Tibial artery (tissue), 4 donors: ENCODE measurements around the gene DOK6.

Experiments used
- DNase-seq, 2 donors: peaks; one replicate each; pipeline ENCODE4 v3.0.0-alpha.2; 2019
- H3K27ac ChIP-seq, 2 donors: fragments of 200-600 bp; sonication (generic) in 1 of 2; 1 replicate in 1 of 2; 2 replicates in 1 of 2; pipeline ENCODE4 v1.5.1; 2018 to 2019; ENCODE audit warnings: mild to moderate bottlenecking in 1 of 2
- H3K27me3 ChIP-seq, 2 donors: fragments of 200-600 bp; sonication (generic) in 1 of 2; one replicate each; pipeline versions ENCODE4 v1.5.1 to v1.6.0; 2016 to 2019
- H3K36me3 ChIP-seq, 3 donors: fragments of 200-600 bp; sonication (generic) in 2 of 3; one replicate each; pipeline ENCODE4 v1.5.1; 2016 to 2019; ENCODE audit warnings: mild to moderate bottlenecking in 2 of 3
- H3K4me1 ChIP-seq, 4 donors: fragments of 200-600 bp; sonication (generic) in 2 of 4; 1 replicate in 3 of 4; 2 replicates in 1 of 4; pipeline ENCODE4 v1.5.1; 2016 to 2019
- H3K4me3 ChIP-seq, 2 donors: fragments of 200-600 bp; sonication (generic) in 1 of 2; 1 replicate in 1 of 2; 2 replicates in 1 of 2; pipeline ENCODE4 v1.5.1; 2018 to 2019; ENCODE audit warnings: mild to moderate bottlenecking in 2 of 2
- H3K9me3 ChIP-seq, 3 donors: fragments of 200-600 bp; sonication (generic) in 1 of 3; one replicate each; pipeline ENCODE4 v1.5.1; 2016 to 2019
- intact Hi-C: fragments of 100-400 bp; cut with DNase I; formaldehyde crosslinking; loops from one replicate; pipeline ENCODE4 v1.15.0; 2023; ENCODE audit warnings: low total_unique reads
- TF ChIP-seq, protein P1 (sequence below), 2 experiments: fragments of 200-600 bp in 1 of 2; fragments of 450-650 bp in 1 of 2; IDR thresholded peaks; one replicate each; pipeline ENCODE4 v1.5.1; 2017 to 2019; ENCODE audit warnings: antibody characterized with exemption in 2 of 2, mild to moderate bottlenecking in 1 of 2, moderate library complexity in 1 of 2

Gene DOK6

DNA sequence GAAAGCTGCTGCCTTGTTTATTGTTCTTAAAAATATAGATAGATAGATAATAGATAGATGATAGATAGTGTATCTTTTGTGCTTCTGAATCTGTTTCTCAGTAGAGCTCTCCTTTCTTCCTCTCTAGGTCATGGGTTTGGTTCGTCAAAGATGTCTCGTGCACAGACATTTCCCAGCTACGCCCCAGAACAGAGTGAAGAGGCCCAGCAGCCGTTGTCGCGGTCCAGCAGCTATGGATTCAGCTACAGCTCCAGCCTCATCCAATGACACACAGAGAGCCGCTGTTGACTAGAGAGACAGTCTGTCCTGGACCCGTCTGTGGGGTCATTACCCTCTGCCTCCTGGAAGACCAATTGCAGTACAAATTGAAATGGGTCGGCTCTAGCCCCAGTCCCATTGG lies 440.4 kb downstream of the DOK6 start:
- no peaks in the 10 kb centered on the region for H3K27me3 ChIP-seq
- no peaks in the 10 kb centered on the region for H3K36me3 ChIP-seq
- no peak for DNase-seq
- no peaks in the 10 kb centered on the region for H3K9me3 ChIP-seq
- H3K27ac ChIP-seq: no peak overlapping the region
- TF ChIP-seq, protein P1, sequence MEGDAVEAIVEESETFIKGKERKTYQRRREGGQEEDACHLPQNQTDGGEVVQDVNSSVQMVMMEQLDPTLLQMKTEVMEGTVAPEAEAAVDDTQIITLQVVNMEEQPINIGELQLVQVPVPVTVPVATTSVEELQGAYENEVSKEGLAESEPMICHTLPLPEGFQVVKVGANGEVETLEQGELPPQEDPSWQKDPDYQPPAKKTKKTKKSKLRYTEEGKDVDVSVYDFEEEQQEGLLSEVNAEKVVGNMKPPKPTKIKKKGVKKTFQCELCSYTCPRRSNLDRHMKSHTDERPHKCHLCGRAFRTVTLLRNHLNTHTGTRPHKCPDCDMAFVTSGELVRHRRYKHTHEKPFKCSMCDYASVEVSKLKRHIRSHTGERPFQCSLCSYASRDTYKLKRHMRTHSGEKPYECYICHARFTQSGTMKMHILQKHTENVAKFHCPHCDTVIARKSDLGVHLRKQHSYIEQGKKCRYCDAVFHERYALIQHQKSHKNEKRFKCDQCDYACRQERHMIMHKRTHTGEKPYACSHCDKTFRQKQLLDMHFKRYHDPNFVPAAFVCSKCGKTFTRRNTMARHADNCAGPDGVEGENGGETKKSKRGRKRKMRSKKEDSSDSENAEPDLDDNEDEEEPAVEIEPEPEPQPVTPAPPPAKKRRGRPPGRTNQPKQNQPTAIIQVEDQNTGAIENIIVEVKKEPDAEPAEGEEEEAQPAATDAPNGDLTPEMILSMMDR (IDR thresholded peaks at IDR 0.05): no peak
- intact Hi-C loops: no loop called here
- H3K4me1 ChIP-seq: peaks cover 0 to 3% (median 0%) of the 10 kb centered on the region in 4 donors
- no peak overlapping the region for H3K4me3 ChIP-seq

DNA sequence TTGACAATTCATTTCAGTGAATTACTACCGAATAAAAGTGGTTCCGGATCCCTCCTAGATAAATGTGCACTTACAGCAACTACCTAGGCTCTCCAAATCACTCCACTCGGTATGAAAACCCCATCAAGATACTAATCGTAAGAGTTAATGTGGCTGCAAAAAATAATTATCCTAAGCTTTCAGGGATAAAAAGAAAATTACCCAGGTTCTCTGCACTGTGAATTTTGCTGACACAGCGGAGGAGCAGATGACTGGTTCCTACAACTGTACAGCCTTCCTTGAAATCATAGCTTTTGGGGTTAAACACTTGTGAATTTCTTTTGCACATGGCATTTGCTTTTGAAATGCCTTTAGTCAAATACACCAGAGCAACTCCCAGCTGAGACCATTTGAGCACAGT lies 442.3 kb downstream of the DOK6 start:
- Histone ChIP-seq H3K4me1 (peaks cover 0 to 6% (median 0%) of the 10 kb centered on the region in 4 donors), H3K9me3 (no peaks in the 10 kb centered on the region), H3K4me3 (no peak overlapping the region), H3K36me3 (no peaks in the 10 kb centered on the region), H3K27ac (no peak overlapping the region), H3K27me3 (no peaks in the 10 kb centered on the region)
- TF ChIP-seq, protein P1 (IDR thresholded peaks at IDR 0.05): no peak
- intact Hi-C loops: no loop called here
- DNase-seq: no peak

- Histone ChIP-seq H3K36me3 (no peaks in the 10 kb centered on the region), H3K27ac (no peak overlapping the region), H3K4me1 (peaks cover 0 to 6% (median 0%) of the 10 kb centered on the region in 4 donors), H3K4me3 (no peak overlapping the region), H3K27me3 (no peaks in the 10 kb centered on the region), H3K9me3 (no peaks in the 10 kb centered on the region)
- TF ChIP-seq, protein P1 (IDR thresholded peaks at IDR 0.05): no peak
- intact Hi-C loops: no loop called here
- DNase-seq: no peak
Observed at GRCh38 chr18:69844656-69845055, 444.0 kb downstream of the DOK6 start.

- no peak for DNase-seq
- TF ChIP-seq, protein P1 (IDR thresholded peaks at IDR 0.05): no peak
- Histone ChIP-seq H3K4me3 (no peak overlapping the region), H3K27me3 (no peaks in the 10 kb centered on the region), H3K9me3 (no peaks in the 10 kb centered on the region), H3K4me1 (peaks cover 0 to 6% (median 0%) of the 10 kb centered on the region in 4 donors), H3K36me3 (no peaks in the 10 kb centered on the region), H3K27ac (no peak overlapping the region)
- intact Hi-C loops: no loop called here
Observed at GRCh38 chr18:69845593-69846506, 445.2 kb downstream of the DOK6 start.

- intact Hi-C loops: no loop called here
Observed at GRCh38 chr18:69853051-69853450, 452.4 kb downstream of the DOK6 start.

More at GRCh38 chr18:69853051-69853450, 452.4 kb downstream of the DOK6 start:
- Histone ChIP-seq H3K4me3 (no peak overlapping the region), H3K36me3 (no peaks in the 10 kb centered on the region), H3K27ac (no peak overlapping the region), H3K27me3 (no peaks in the 10 kb centered on the region), H3K4me1 (no peaks in the 10 kb centered on the region), H3K9me3 (no peaks in the 10 kb centered on the region)
- TF ChIP-seq, protein P1 (IDR thresholded peaks at IDR 0.05): no peak
- DNase-seq: no peak
